ENCODE data around the gene FANCF. TPM values are rescaled to one million over a fixed set of nuclear protein-coding genes. Genes with fewer than 3 reads are reported as not detected.

The FANCF gene, protein sequence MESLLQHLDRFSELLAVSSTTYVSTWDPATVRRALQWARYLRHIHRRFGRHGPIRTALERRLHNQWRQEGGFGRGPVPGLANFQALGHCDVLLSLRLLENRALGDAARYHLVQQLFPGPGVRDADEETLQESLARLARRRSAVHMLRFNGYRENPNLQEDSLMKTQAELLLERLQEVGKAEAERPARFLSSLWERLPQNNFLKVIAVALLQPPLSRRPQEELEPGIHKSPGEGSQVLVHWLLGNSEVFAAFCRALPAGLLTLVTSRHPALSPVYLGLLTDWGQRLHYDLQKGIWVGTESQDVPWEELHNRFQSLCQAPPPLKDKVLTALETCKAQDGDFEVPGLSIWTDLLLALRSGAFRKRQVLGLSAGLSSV
- total RNA-seq: 1 to 10 TPM; 6.0 to 7.4 TPM

DNA sequence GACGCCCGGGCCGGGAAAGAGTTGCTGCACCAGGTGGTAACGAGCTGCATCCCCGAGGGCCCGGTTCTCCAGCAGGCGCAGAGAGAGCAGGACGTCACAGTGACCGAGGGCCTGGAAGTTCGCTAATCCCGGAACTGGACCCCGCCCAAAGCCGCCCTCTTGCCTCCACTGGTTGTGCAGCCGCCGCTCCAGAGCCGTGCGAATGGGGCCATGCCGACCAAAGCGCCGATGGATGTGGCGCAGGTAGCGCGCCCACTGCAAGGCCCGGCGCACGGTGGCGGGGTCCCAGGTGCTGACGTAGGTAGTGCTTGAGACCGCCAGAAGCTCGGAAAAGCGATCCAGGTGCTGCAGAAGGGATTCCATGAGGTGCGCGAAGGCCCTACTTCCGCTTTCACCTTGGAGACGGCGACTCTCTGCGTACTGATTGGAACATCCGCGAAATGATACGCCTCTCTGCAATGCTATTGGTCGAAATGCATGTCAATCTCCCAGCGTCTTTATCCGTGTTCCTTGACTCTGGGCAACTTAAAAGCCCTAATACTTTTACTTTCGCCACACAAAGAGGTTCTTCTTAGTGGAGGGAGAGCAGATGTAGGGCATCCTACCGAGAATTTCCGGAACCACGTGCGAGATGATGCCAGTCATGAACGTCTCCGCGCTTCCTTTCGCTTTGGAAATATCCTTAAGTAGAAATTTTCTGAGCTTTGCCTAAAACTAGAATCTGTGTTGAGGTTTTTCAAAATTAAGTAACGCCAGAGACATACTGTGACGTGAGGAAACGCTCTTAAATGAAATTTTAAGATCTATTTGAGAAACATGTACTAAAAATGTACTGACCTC is at the start of gene FANCF:
FANCF (minus strand) TSS at position 376 of the 840 bp plus-strand sequence; CDS start at position 363, 13 bp downstream.
- Histone ChIP-seq H3K27ac (peak within 1 kb of the TSS; percentile 90 to 92), H3K4me3 (peak within 1 kb of the TSS; percentile 87), H3K27me3 (replicated peaks; ENCODE audit: insufficient read depth) (no peaks in the 10 kb centered on the region), H3K36me3 (no peaks in the 10 kb centered on the region), H3K9me3 (no peaks in the 10 kb centered on the region), H3K4me1 (ENCODE audit: control insufficient read depth in 1 of 2, low read depth in 2 of 2) (peaks cover 14 to 18% of the 10 kb centered on the region in 2 donors)
- ATAC-seq (ENCODE audit: insufficient number of reproducible peaks, low FRiP score, low read depth) (peak; percentile 100), DNase-seq (ENCODE audit: low spot score) (peak; percentile 90)
- TF ChIP-seq, protein P1, sequence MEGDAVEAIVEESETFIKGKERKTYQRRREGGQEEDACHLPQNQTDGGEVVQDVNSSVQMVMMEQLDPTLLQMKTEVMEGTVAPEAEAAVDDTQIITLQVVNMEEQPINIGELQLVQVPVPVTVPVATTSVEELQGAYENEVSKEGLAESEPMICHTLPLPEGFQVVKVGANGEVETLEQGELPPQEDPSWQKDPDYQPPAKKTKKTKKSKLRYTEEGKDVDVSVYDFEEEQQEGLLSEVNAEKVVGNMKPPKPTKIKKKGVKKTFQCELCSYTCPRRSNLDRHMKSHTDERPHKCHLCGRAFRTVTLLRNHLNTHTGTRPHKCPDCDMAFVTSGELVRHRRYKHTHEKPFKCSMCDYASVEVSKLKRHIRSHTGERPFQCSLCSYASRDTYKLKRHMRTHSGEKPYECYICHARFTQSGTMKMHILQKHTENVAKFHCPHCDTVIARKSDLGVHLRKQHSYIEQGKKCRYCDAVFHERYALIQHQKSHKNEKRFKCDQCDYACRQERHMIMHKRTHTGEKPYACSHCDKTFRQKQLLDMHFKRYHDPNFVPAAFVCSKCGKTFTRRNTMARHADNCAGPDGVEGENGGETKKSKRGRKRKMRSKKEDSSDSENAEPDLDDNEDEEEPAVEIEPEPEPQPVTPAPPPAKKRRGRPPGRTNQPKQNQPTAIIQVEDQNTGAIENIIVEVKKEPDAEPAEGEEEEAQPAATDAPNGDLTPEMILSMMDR (IDR thresholded peaks at IDR 0.05): no peak

DNA sequence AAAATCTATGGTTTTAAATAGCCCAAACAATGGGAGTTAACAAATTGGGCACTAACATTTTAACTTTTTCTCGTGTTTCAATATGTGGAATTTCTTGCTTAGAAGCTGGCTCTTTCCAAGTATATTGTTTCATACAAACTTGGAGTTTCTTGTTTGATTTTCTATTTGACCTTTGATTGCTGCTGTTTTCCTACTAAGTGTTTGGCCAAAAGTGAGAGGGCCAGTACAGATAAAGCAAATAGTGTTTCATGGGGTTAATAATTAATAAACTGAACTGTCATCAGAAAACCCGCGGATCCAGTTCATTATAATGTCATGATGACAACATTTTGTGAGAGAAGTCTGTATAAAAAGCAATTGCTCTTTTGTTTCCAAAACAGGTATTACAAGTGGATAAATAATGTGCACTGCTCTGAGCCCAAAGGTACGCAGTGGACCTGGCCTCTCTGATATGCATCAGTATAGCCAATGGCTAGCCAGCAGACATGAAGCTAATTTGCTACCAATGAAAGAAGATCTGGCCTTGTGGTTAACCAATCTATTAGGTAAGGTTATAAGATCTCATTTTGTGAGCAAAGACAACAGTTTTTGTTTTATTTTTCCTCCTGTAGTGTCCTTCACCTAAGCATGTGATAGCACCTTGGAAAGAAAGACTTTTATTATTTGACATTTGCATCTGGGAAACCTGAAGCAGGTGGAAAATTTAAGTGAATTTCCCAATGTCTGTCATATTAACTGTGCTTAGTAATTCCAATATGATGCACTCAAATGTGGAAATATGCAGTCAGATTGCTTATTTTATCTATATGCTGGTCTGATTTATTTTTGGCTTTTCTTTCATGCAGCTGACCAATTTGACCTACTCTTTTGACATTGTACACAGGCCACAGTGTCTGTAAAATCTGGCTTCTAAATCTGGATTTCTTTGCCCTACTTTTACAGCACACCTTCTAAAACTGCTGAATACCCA is 49.1 kb upstream of the FANCF start:
- ATAC-seq (ENCODE audit: insufficient number of reproducible peaks, low FRiP score, low read depth): no peak
- TF ChIP-seq, protein P1 (IDR thresholded peaks at IDR 0.05): no peak

DNA sequence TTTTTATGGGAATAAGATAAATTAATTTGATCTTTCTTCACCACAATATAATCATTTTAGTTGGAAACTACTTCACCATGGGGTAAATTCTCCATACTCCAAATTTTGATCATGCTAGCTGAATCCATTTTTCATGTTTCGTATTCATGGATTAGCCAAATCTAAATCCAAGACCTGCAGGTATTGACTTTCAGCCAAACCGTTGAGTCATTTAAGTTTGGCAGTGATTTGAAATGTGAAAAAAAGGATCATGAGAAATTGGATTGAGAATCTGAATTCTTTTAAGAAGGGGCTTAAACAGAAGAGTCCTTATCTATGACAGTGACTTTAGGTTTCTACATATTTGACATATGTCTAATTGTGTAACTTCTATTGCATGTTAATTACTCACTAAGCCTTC is 46.1 kb upstream of the FANCF start:
- H3K4me1 ChIP-seq (ENCODE audit: control insufficient read depth in 1 of 2, low read depth in 2 of 2): peaks cover 0 to 5% of the 10 kb centered on the region in 2 donors
- H3K9me3 ChIP-seq: no peaks in the 10 kb centered on the region
- TF ChIP-seq, protein P1 (IDR thresholded peaks at IDR 0.05): no peak
- H3K27ac ChIP-seq: no peak overlapping the region
- ATAC-seq (ENCODE audit: insufficient number of reproducible peaks, low FRiP score, low read depth) (no peak), DNase-seq (ENCODE audit: low spot score) (no peak)
- no peak overlapping the region for H3K4me3 ChIP-seq
- no peaks in the 10 kb centered on the region for H3K27me3 ChIP-seq (replicated peaks; ENCODE audit: insufficient read depth)
- no peaks in the 10 kb centered on the region for H3K36me3 ChIP-seq

More for the DNA sequence above, 49.1 kb upstream of the FANCF start:
- Histone ChIP-seq H3K4me1 (ENCODE audit: control insufficient read depth in 1 of 2, low read depth in 2 of 2) (no peaks in the 10 kb centered on the region), H3K36me3 (no peaks in the 10 kb centered on the region), H3K27ac (no peak overlapping the region), H3K27me3 (replicated peaks; ENCODE audit: insufficient read depth) (no peaks in the 10 kb centered on the region), H3K9me3 (no peaks in the 10 kb centered on the region), H3K4me3 (no peak overlapping the region)
- no peak for DNase-seq (ENCODE audit: low spot score)

DNA sequence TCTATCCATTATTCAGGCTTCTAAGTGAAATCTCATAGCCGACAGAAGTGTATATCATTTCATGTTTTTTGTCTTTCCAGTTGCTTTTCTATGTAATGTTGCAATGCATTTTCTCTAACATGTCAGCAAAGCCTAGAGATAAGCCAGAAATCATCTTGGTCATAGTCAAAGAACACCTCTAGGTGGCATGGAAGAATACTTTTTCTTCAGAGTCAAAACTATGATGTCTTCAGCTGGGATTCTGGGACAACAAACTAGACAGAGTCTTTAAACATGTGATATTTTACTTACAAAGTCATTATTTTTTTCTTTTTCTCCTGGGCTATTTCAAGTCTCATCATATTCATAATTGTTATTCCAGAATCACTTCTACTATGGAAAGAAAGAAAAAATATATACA is 45.2 kb upstream of the FANCF start:
- Histone ChIP-seq H3K27ac (no peak overlapping the region), H3K4me1 (ENCODE audit: control insufficient read depth in 1 of 2, low read depth in 2 of 2) (peaks cover 4 to 14% of the 10 kb centered on the region in 2 donors), H3K4me3 (no peak overlapping the region), H3K36me3 (no peaks in the 10 kb centered on the region), H3K9me3 (no peaks in the 10 kb centered on the region), H3K27me3 (replicated peaks; ENCODE audit: insufficient read depth) (peaks cover 3% of the 10 kb centered on the region)
- DNase-seq (ENCODE audit: low spot score): no peak
- no peak for ATAC-seq (ENCODE audit: insufficient number of reproducible peaks, low FRiP score, low read depth)
- TF ChIP-seq, protein P1 (IDR thresholded peaks at IDR 0.05): no peak
